ENCODE data around the gene LDLRAD2. TPM values are rescaled to one million over a fixed set of nuclear protein-coding genes. Genes with fewer than 3 reads are reported as not detected.
A peak's percentile ranks its signal among the peaks of the same experiment; 100 is the strongest.

Gene LDLRAD2
- total and polyA plus RNA-seq, 2 donors (not counting 1 experiment from before 2014, with no cell fraction given) = not detected

GRCh38 chr1:21860971-21861370 is 48.9 kb downstream of the LDLRAD2 start:
- H3K4me1 ChIP-seq (ENCODE audit: control insufficient read depth, extremely low read depth, insufficient read depth, low read length) = peaks cover 14% of the 10 kb centered on the region
- H3K9me3 ChIP-seq (ENCODE audit: control insufficient read depth, insufficient read depth, low read depth, low read length) = no peaks in the 10 kb centered on the region
- H3K9ac ChIP-seq (ENCODE audit: insufficient read depth, low read length) = no peak overlapping the region
- H3K36me3 ChIP-seq (ENCODE audit: control insufficient read depth, insufficient read depth, low read length) = peaks cover 44% of the 10 kb centered on the region
- no peak overlapping the region for H3K4me3 ChIP-seq (replicated peaks in 1 of 4; ENCODE audit: control extremely low read depth in 1 of 4, insufficient read depth in 1 of 4, low read depth in 3 of 4, low read length in 4 of 4)
- no peak overlapping the region for H2AFZ ChIP-seq (ENCODE audit: low read length)
- H3K27me3 ChIP-seq (ENCODE audit: control insufficient read depth, insufficient read depth, low read length) = no peaks in the 10 kb centered on the region
- no peak for TF ChIP-seq EZH2 (IDR thresholded peaks at IDR 0.05; ENCODE audit: low read length, missing control alignments)
- TF ChIP-seq CTCF (conservative IDR thresholded peaks at IDR 0.05 in 1 of 2, IDR thresholded peaks at IDR 0.05 in 1 of 2; ENCODE audit: low read depth in 1 of 2, low read length in 2 of 2) = no peak
- H4K20me1 ChIP-seq (ENCODE audit: control insufficient read depth, extremely low read depth, insufficient read depth, low read length) = no peaks in the 10 kb centered on the region
- H3K27ac ChIP-seq (ENCODE audit: insufficient read depth, low read length) = no peak overlapping the region
- no peak for DNase-seq (ENCODE audit: low read depth in 2 of 2)
- no peak overlapping the region for H3K4me2 ChIP-seq (ENCODE audit: extremely low read depth, insufficient read depth, low read length)
- H3K79me2 ChIP-seq (ENCODE audit: control insufficient read depth, insufficient read depth, low read length) = no peaks in the 10 kb centered on the region

GRCh38 chr1:21861602-21862429 is 49.8 kb downstream of the LDLRAD2 start:
- Histone ChIP-seq H4K20me1 (ENCODE audit: control insufficient read depth, extremely low read depth, insufficient read depth, low read length) (no peaks in the 10 kb centered on the region), H3K4me3 (replicated peaks in 1 of 4; ENCODE audit: control extremely low read depth in 1 of 4, insufficient read depth in 1 of 4, low read depth in 3 of 4, low read length in 4 of 4) (no peak overlapping the region), H3K4me2 (ENCODE audit: extremely low read depth, insufficient read depth, low read length) (no peak overlapping the region), H3K79me2 (ENCODE audit: control insufficient read depth, insufficient read depth, low read length) (no peaks in the 10 kb centered on the region), H3K4me1 (ENCODE audit: control insufficient read depth, extremely low read depth, insufficient read depth, low read length) (peaks cover 14% of the 10 kb centered on the region), H2AFZ (ENCODE audit: low read length) (no peak overlapping the region), H3K27ac (ENCODE audit: insufficient read depth, low read length) (peak overlapping the region; percentile 49), H3K27me3 (ENCODE audit: control insufficient read depth, insufficient read depth, low read length) (no peaks in the 10 kb centered on the region), H3K9me3 (ENCODE audit: control insufficient read depth, insufficient read depth, low read depth, low read length) (no peaks in the 10 kb centered on the region), H3K36me3 (ENCODE audit: control insufficient read depth, insufficient read depth, low read length) (peaks cover 41% of the 10 kb centered on the region), H3K9ac (ENCODE audit: insufficient read depth, low read length) (no peak overlapping the region)
- DNase-seq (ENCODE audit: low read depth in 2 of 2) = peak; percentile 60 to 68
- TF ChIP-seq EZH2 (IDR thresholded peaks at IDR 0.05; ENCODE audit: low read length, missing control alignments) = no peak
- TF ChIP-seq CTCF (conservative IDR thresholded peaks at IDR 0.05 in 1 of 2, IDR thresholded peaks at IDR 0.05 in 1 of 2; ENCODE audit: low read depth in 1 of 2, low read length in 2 of 2) = no peak

GRCh38 chr1:21863981-21864380 is 51.9 kb downstream of the LDLRAD2 start:
- peaks cover 39% of the 10 kb centered on the region for H3K36me3 ChIP-seq (ENCODE audit: control insufficient read depth, insufficient read depth, low read length)

More at GRCh38 chr1:21863981-21864380, 51.9 kb downstream of the LDLRAD2 start:
- Histone ChIP-seq H3K4me3 (replicated peaks in 1 of 4; ENCODE audit: control extremely low read depth in 1 of 4, insufficient read depth in 1 of 4, low read depth in 3 of 4, low read length in 4 of 4) (no peak overlapping the region), H4K20me1 (ENCODE audit: control insufficient read depth, extremely low read depth, insufficient read depth, low read length) (no peaks in the 10 kb centered on the region), H3K9ac (ENCODE audit: insufficient read depth, low read length) (no peak overlapping the region), H3K79me2 (ENCODE audit: control insufficient read depth, insufficient read depth, low read length) (no peaks in the 10 kb centered on the region), H3K27me3 (ENCODE audit: control insufficient read depth, insufficient read depth, low read length) (no peaks in the 10 kb centered on the region), H3K9me3 (ENCODE audit: control insufficient read depth, insufficient read depth, low read depth, low read length) (no peaks in the 10 kb centered on the region), H3K4me2 (ENCODE audit: extremely low read depth, insufficient read depth, low read length) (no peak overlapping the region), H3K27ac (ENCODE audit: insufficient read depth, low read length) (no peak overlapping the region), H3K4me1 (ENCODE audit: control insufficient read depth, extremely low read depth, insufficient read depth, low read length) (peaks cover 6% of the 10 kb centered on the region), H2AFZ (ENCODE audit: low read length) (no peak overlapping the region)
- no peak for DNase-seq (ENCODE audit: low read depth in 2 of 2)
- TF ChIP-seq CTCF (conservative IDR thresholded peaks at IDR 0.05 in 1 of 2, IDR thresholded peaks at IDR 0.05 in 1 of 2; ENCODE audit: low read depth in 1 of 2, low read length in 2 of 2) (no peak), EZH2 (IDR thresholded peaks at IDR 0.05; ENCODE audit: low read length, missing control alignments) (no peak)

Measured in fibroblast of lung (primary cell).